Activated naive CD4-positive, alpha-beta T cell treated with anti-CD3 and anti-CD28 coated beads, Interleukin-2, amount 50 U/mL, for 72 hours (primary cell): ENCODE data around the gene CPNE6. TPM values are rescaled to one million over a fixed set of nuclear protein-coding genes. Genes with fewer than 3 reads are reported as not detected.
A peak's percentile ranks its signal among the peaks of the same experiment; 100 is the strongest.

Experiments
- ATAC-seq, 2 donors: fragments of 150-1000 bp; cut with Tn5 transposase; 2 replicates each; pipeline ENCODE4 v1.10.0; 2021; ENCODE audit warnings: mild to moderate bottlenecking in 2 of 2, moderate library complexity in 2 of 2
- DNase-seq, 2 donors: peaks; one replicate each; pipeline ENCODE4 v3.0.0; 2021 to 2022; ENCODE audit warnings: low spot score in 2 of 2
- H3K27ac Mint-ChIP-seq, 2 donors: one replicate each; pipeline ENCODE4 v1.8.0; 2022; ENCODE audit warnings: mild to moderate bottlenecking in 2 of 2, mixed read lengths in 2 of 2
- H3K36me3 Mint-ChIP-seq, 2 donors: one replicate each; pipeline ENCODE4 v1.8.0; 2022; ENCODE audit warnings: mixed read lengths in 2 of 2
- H3K9me3 Mint-ChIP-seq, 2 donors: one replicate each; pipeline ENCODE4 v1.8.0; 2022; ENCODE audit warnings: mixed read lengths in 2 of 2
- total RNA-seq, 2 donors: library from RNA; stranded (reverse); gene quantifications; one replicate each; pipeline ENCODE4 v1.2.3, GENCODE V29; 2022

Gene CPNE6
- total RNA-seq, 2 donors from 2014 or later: 0.14 TPM; not detected in 1

GRCh38 chr14:24074625-24075484 lies 3.5 kb downstream of the CPNE6 start:
- DNase-seq: no peak
- no peak for ATAC-seq
- no peaks in the 10 kb centered on the region for H3K36me3 Mint-ChIP-seq
- H3K9me3 Mint-ChIP-seq: no peaks in the 10 kb centered on the region
- H3K27ac Mint-ChIP-seq: no peak overlapping the region

DNA sequence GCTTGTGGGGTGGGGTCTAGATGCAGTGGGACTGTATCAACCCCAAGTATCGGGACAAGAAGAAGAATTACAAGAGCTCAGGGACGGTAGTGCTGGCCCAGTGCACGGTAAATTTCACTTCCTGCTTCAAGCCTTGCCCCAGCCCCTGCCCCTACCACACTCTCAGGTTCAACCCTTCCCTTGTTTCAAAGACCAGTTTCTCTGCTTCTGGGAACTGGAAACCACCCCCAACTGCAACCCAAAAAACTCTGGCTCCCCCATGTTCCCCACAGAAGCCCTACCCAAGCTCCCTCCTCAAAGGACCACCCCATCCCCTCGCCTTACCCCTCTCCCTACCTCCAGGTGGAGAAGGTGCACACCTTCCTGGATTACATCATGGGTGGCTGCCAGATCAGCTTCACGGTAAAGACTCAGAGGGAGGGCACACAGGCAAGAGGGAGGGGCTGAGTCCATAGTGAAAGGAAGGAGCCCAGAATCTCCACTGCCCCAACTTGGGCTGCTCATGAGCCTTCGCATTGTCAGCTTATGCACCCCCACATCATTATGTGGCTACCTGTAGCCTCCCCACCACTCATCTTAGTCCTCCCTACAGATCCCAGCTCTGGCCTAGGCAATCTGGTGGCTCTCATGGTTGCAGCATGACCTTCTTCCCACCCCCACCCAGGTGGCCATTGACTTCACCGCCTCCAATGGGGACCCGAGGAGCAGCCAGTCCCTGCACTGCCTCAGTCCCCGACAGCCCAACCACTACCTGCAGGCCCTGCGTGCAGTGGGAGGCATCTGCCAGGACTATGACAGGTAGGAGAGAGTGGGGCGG lies 4.3 kb downstream of the CPNE6 start:
- Mint-ChIP-seq H3K27ac (peak overlapping the region in 1 of 2 donors; percentile 77), H3K9me3 (no peaks in the 10 kb centered on the region), H3K36me3 (no peaks in the 10 kb centered on the region)
- DNase-seq (no peak), ATAC-seq (no peak)

DNA sequence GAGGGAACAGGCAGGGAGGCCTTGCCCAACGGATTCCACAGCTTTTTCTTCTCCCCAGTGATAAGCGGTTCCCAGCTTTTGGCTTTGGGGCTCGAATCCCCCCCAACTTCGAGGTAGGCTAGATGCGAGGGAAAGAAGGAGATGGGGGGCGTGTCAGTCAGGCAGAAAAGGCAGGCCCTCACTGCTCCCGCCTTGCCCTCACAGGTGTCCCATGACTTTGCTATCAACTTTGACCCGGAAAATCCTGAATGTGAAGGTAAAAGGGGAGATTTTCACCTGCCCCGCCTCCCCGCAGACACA lies 4.9 kb downstream of the CPNE6 start:
- no peak for ATAC-seq
- H3K36me3 Mint-ChIP-seq: no peaks in the 10 kb centered on the region
- peak overlapping the region in 1 of 2 donors; percentile 77 for H3K27ac Mint-ChIP-seq
- no peak for DNase-seq
- H3K9me3 Mint-ChIP-seq: no peaks in the 10 kb centered on the region

DNA sequence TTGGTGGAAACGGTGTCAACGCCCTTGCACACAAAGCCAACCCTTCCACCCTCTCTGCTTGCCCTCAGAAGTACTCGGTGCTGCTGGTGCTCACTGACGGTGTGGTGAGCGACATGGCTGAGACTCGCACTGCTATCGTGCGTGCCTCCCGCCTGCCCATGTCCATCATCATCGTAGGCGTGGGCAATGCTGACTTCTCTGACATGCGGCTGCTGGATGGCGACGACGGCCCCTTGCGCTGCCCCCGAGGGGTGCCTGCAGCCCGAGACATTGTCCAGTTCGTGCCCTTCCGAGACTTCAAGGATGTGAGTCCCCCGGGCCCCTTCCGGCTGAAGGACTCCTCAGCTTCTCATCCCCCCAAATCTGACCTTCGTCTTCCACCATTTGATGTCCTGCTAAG lies 5.7 kb downstream of the CPNE6 start:
- Mint-ChIP-seq H3K9me3 (no peaks in the 10 kb centered on the region), H3K27ac (peak overlapping the region in 1 of 2 donors; percentile 70), H3K36me3 (no peaks in the 10 kb centered on the region)
- DNase-seq: no peak
- ATAC-seq: no peak

- Mint-ChIP-seq H3K9me3 (no peaks in the 10 kb centered on the region), H3K27ac (no peak overlapping the region), H3K36me3 (no peaks in the 10 kb centered on the region)
- ATAC-seq: no peak
- DNase-seq: no peak
Measured at GRCh38 chr14:24078146-24078545, 6.8 kb downstream of the CPNE6 start.

DNA sequence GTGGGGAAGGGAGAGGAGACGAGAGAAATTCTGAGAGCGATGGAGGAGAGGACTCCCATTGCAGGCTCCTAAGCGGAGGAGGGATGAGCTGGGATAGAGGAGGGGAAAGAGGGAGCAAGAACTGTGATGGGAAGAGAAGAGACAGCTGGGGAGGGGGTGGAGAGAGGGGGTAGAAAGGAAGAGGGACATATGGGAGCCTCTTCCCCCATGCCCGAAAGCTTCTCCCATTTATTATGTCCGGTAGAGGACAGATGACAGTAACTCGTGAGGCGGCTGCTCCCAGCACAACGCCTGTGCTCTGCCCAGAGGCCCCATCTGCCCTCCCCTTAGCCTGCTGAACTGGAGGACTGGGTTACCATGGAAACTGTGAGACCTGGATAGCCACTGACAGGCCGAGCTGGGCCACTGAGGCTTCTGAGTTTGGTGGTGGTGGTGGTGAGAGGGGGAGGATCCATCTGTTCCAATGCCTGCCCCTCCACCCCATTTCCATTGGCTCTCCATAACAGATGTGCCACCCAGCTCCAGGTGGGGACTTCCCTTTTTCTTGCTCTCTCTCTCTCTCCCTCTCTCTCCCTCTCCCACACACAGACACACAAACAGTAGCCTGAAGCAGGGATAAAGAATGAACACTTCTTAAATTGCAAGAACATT lies 8.3 kb downstream of the CPNE6 start:
- H3K27ac Mint-ChIP-seq: peak overlapping the region in 1 of 2 donors; percentile 56
- no peak for ATAC-seq
- no peaks in the 10 kb centered on the region for H3K36me3 Mint-ChIP-seq
- DNase-seq: no peak
- H3K9me3 Mint-ChIP-seq: no peaks in the 10 kb centered on the region

DNA sequence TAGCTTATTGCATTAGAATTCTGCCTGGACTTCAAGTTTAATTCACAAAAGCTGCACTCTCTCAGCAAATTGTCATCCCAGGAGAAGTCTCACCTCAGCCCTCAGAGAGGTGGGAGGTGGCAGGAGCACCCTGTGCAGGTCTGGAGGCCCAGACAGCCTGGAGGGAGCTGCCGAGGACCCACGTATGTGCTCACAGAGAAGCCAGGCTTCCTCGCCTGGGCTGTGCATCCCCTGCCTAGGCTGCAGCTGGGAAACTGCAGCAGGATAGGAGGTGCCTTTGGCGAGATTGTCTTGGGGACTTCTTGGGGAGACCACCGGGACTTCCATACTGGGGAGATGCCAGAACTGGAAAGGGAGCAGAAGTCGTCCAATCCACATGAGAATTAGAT lies 8.8 kb downstream of the CPNE6 start:
- Mint-ChIP-seq H3K27ac (no peak overlapping the region), H3K36me3 (no peaks in the 10 kb centered on the region), H3K9me3 (no peaks in the 10 kb centered on the region)
- no peak for DNase-seq
- ATAC-seq: no peak

GRCh38 chr14:24080888-24081738 lies 9.8 kb downstream of the CPNE6 start:
- Mint-ChIP-seq H3K27ac (peak overlapping the region in 1 of 2 donors; percentile 32), H3K36me3 (no peaks in the 10 kb centered on the region), H3K9me3 (no peaks in the 10 kb centered on the region)
- ATAC-seq: peak; percentile 88 to 95
- DNase-seq: peak in 1 of 2 donors; percentile 70

DNA sequence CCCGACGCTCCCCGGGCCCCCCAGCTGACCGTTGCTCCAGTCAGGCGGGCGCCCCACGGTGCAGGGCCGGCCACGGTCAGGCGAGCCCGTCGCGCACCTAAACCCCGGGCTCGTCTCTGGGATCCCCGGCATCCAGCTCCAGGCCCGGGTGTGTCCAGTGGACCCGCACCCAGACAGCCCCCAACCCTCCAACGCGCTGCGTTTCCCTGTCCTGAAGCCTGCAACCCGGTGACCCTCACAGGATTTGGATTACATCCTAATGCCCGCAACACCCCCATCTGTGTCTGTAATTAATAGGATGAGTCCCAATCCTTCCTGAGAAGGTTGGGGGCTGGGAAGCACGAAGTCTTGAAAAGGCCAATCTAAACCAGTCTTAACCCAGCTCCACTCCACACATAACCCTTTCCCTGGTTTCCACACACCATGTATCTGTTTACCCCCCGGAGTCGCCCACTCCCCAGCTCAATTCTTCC lies 10.4 kb downstream of the CPNE6 start:
- H3K36me3 Mint-ChIP-seq: no peaks in the 10 kb centered on the region
- no peaks in the 10 kb centered on the region for H3K9me3 Mint-ChIP-seq
- peak overlapping the region; percentile 32 to 74 for H3K27ac Mint-ChIP-seq
- no peak for ATAC-seq
- DNase-seq: no peak

- ATAC-seq: no peak
- peak overlapping the region in 1 of 2 donors; percentile 32 for H3K27ac Mint-ChIP-seq
Measured at GRCh38 chr14:24082411-24083080, 11.2 kb downstream of the CPNE6 start.

GRCh38 chr14:24083462-24083861 lies 12.1 kb downstream of the CPNE6 start:
- no peak overlapping the region for H3K27ac Mint-ChIP-seq
- H3K9me3 Mint-ChIP-seq: no peaks in the 10 kb centered on the region
- ATAC-seq: no peak
- no peaks in the 10 kb centered on the region for H3K36me3 Mint-ChIP-seq
- no peak for DNase-seq

More at GRCh38 chr14:24082411-24083080, 11.2 kb downstream of the CPNE6 start:
- Mint-ChIP-seq H3K36me3 (no peaks in the 10 kb centered on the region), H3K9me3 (no peaks in the 10 kb centered on the region)
- DNase-seq: no peak

DNA sequence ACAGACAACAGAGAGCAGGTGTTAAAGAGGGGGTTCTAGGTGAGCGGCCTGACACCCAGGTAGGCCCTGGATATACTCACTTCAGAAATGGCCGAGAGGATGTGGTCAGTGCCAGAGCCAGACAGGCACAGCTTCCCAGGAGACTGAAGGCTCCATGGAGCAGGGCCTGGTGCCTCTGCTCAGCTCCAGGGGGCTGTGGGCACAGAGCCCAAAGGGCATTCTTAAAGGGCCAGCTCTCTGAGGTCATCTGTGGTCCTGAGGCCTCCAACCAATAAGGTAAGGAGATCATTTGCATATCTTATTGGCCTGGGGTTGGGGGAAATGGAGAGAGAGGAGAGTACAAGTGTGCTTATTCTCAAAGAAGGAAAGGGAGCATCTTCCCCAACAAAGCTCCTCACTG lies 13.1 kb downstream of the CPNE6 start:
- Mint-ChIP-seq H3K36me3 (no peaks in the 10 kb centered on the region), H3K9me3 (no peaks in the 10 kb centered on the region), H3K27ac (no peak overlapping the region)
- DNase-seq (no peak), ATAC-seq (no peak)

- Mint-ChIP-seq H3K27ac (peak overlapping the region in 1 of 2 donors; percentile 31), H3K36me3 (no peaks in the 10 kb centered on the region), H3K9me3 (no peaks in the 10 kb centered on the region)
- ATAC-seq: no peak
- no peak for DNase-seq
Measured at GRCh38 chr14:24085215-24085614, 13.9 kb downstream of the CPNE6 start.

GRCh38 chr14:24086193-24086955 lies 15.0 kb downstream of the CPNE6 start:
- DNase-seq (no peak), ATAC-seq (no peak)
- H3K36me3 Mint-ChIP-seq: no peaks in the 10 kb centered on the region
- H3K9me3 Mint-ChIP-seq: no peaks in the 10 kb centered on the region
- no peak overlapping the region for H3K27ac Mint-ChIP-seq

- no peak for DNase-seq
- Mint-ChIP-seq H3K27ac (no peak overlapping the region), H3K9me3 (no peaks in the 10 kb centered on the region), H3K36me3 (no peaks in the 10 kb centered on the region)
- no peak for ATAC-seq
Measured at GRCh38 chr14:24087004-24087403, 15.6 kb downstream of the CPNE6 start.
